Neural progenitor cell (in vitro differentiated cells): ENCODE results near the gene PMEPA1. TPM values are rescaled to one million over a fixed set of nuclear protein-coding genes. Genes with fewer than 3 reads are reported as not detected.

ENCODE experiments used
- DNase-seq: peaks from one replicate; pipeline ENCODE4 v3.0.0-alpha.2; 2016; ENCODE audit warnings: low spot score
- H2AFZ ChIP-seq: fragments of 200-600 bp; sonication (generic); replicated peaks from 2 replicates; pipeline ENCODE4 v1.6.1; 2016; ENCODE audit warnings: antibody characterized with exemption
- H3F3A ChIP-seq: fragments of 200-600 bp; sonication (generic); 2 replicates; pipeline ENCODE4 v1.6.1; 2016; ENCODE audit warnings: antibody characterized with exemption, low read depth
- H3K27ac ChIP-seq: fragments of 200-600 bp; sonication (generic); 2 replicates; pipeline ENCODE4 v1.5.1; 2016; ENCODE audit warnings: mild to moderate bottlenecking
- H3K27me3 ChIP-seq: fragments of 200-600 bp; sonication (generic); 2 replicates; pipeline ENCODE4 v1.6.1; 2016; ENCODE audit warnings: mild to moderate bottlenecking, moderate library complexity
- H3K36me3 ChIP-seq: fragments of 200-600 bp; sonication (generic); 2 replicates; pipeline ENCODE4 v1.5.1; 2016
- H3K4me1 ChIP-seq: fragments of 200-600 bp; sonication (generic); 2 replicates; pipeline ENCODE4 v1.6.1; 2016; ENCODE audit warnings: mixed run types
- H3K4me2 ChIP-seq: fragments of 200-600 bp; sonication (generic); 2 replicates; pipeline ENCODE4 v1.6.1; 2016
- H3K4me3 ChIP-seq: fragments of 200-600 bp; sonication (generic); 2 replicates; pipeline ENCODE4 v1.5.1; 2016
- H3K79me2 ChIP-seq: fragments of 200-600 bp; sonication (generic); 2 replicates; pipeline ENCODE4 v1.6.1; 2016; ENCODE audit warnings: low read depth
- H3K9ac ChIP-seq: fragments of 200-600 bp; sonication (generic); 2 replicates; pipeline ENCODE4 v1.6.1; 2016
- H3K9me3 ChIP-seq: fragments of 200-600 bp; sonication (generic); 2 replicates; pipeline ENCODE4 v1.5.1; 2016; ENCODE audit warnings: low read depth
- H4K20me1 ChIP-seq: fragments of 200-600 bp; sonication (generic); 2 replicates; pipeline ENCODE4 v1.6.1; 2016; ENCODE audit warnings: low read depth
- H3K27ac Mint-ChIP-seq: 3 replicates; pipeline ENCODE4 v1.8.0; 2021; ENCODE audit warnings: mixed read lengths
- H3K27me3 Mint-ChIP-seq: 2 replicates; pipeline ENCODE4 v1.8.0; 2022; ENCODE audit warnings: low read depth, mild to moderate bottlenecking, inconsistent platforms, moderate library complexity, mixed read lengths; ENCODE audit not compliant: insufficient read depth
- H3K36me3 Mint-ChIP-seq: 3 replicates; pipeline ENCODE4 v1.8.0; 2021; ENCODE audit warnings: mixed read lengths
- H3K4me1 Mint-ChIP-seq: 3 replicates; pipeline ENCODE4 v1.8.0; 2021; ENCODE audit warnings: mixed read lengths
- H3K4me3 Mint-ChIP-seq: 3 replicates; pipeline ENCODE4 v1.8.0; 2021; ENCODE audit warnings: mild to moderate bottlenecking, moderate library complexity, mixed read lengths
- H3K9me3 Mint-ChIP-seq: 3 replicates; pipeline ENCODE4 v1.8.0; 2020; ENCODE audit warnings: mixed read lengths
- EZH2 ChIP-seq: fragments of 200-600 bp; sonication (generic); IDR thresholded peaks from 2 replicates; pipeline ENCODE4 v1.6.1; 2017; ENCODE audit warnings: antibody characterized with exemption, mild to moderate bottlenecking, moderate library complexity
- EZH2phosphoT487 ChIP-seq: fragments of 200-600 bp; sonication (generic); IDR thresholded peaks from 2 replicates; pipeline ENCODE4 v1.6.1; 2017; ENCODE audit warnings: antibody characterized with exemption
- total RNA-seq: library from RNA; depleted of rRNA; stranded (reverse); fragments of >200 nt; gene quantifications from 2 replicates; pipeline ENCODE4 v1.2.3, GENCODE V29; 2015; ENCODE audit warnings: low replicate concordance
- TF ChIP-seq, protein P1 (sequence below): fragments of 200-600 bp; sonication (generic); IDR thresholded peaks from 2 replicates; pipeline ENCODE4 v1.5.1; 2017; ENCODE audit warnings: antibody characterized with exemption, mild to moderate bottlenecking

The PMEPA1 gene
- total RNA-seq, 1 donor from 2014 or later = 1.7 TPM

DNA sequence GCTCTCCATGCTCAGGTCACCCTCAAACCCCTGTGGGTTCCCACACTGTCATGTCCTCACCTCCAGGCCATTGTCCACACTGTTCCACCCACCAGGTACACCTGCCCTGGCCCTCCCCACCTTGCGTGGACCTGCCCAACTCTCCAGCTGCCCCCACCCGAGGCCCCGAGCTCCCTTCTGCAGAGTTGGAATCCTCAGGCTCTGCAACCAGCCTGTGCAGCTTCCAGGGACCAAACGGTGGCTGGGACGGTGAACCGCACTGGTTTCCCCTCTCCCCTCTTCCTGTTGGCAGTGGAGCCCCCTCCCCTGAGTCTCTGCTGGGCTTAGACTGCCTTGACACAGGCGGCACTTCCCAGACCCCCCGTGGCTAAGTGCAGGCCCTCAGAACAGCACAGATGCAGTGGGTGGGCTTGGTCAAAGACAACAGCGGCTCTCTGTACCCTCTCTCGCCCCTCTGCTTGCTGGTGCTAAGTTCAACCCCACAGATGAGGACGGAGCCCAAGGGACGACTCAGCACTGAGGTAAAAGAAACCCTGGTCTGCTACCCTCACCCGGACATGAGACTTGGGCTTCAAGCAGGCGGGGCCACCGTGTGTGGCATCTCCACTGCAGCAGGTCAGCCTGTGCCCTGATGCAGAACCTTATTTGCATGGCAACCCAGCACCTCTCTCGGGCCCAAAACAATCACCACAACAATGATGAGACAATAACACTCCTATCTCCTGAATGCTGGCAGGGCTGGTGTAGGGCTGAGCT is 100.6 kb downstream of the PMEPA1 start:
- Histone ChIP-seq H3K4me1 (no peaks in the 10 kb centered on the region), H4K20me1 (no peaks in the 10 kb centered on the region), H3K27ac (no peak overlapping the region), H3K9me3 (no peaks in the 10 kb centered on the region), H3F3A (no peaks in the 10 kb centered on the region), H3K27me3 (no peaks in the 10 kb centered on the region), H2AFZ (no peak overlapping the region), H3K9ac (no peak overlapping the region), H3K4me3 (no peak overlapping the region), H3K4me2 (no peak overlapping the region), H3K36me3 (no peaks in the 10 kb centered on the region), H3K79me2 (no peaks in the 10 kb centered on the region)
- Mint-ChIP-seq H3K27me3 (no peaks in the 10 kb centered on the region), H3K4me3 (no peak overlapping the region), H3K36me3 (no peaks in the 10 kb centered on the region), H3K9me3 (peaks cover 2% of the 10 kb centered on the region), H3K4me1 (peaks cover 15% of the 10 kb centered on the region), H3K27ac (peak overlapping the region; percentile 74)
- no peak for DNase-seq
- TF ChIP-seq, protein P1, sequence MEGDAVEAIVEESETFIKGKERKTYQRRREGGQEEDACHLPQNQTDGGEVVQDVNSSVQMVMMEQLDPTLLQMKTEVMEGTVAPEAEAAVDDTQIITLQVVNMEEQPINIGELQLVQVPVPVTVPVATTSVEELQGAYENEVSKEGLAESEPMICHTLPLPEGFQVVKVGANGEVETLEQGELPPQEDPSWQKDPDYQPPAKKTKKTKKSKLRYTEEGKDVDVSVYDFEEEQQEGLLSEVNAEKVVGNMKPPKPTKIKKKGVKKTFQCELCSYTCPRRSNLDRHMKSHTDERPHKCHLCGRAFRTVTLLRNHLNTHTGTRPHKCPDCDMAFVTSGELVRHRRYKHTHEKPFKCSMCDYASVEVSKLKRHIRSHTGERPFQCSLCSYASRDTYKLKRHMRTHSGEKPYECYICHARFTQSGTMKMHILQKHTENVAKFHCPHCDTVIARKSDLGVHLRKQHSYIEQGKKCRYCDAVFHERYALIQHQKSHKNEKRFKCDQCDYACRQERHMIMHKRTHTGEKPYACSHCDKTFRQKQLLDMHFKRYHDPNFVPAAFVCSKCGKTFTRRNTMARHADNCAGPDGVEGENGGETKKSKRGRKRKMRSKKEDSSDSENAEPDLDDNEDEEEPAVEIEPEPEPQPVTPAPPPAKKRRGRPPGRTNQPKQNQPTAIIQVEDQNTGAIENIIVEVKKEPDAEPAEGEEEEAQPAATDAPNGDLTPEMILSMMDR = no peak
- no peak for TF ChIP-seq EZH2phosphoT487
- no peak for TF ChIP-seq EZH2

DNA sequence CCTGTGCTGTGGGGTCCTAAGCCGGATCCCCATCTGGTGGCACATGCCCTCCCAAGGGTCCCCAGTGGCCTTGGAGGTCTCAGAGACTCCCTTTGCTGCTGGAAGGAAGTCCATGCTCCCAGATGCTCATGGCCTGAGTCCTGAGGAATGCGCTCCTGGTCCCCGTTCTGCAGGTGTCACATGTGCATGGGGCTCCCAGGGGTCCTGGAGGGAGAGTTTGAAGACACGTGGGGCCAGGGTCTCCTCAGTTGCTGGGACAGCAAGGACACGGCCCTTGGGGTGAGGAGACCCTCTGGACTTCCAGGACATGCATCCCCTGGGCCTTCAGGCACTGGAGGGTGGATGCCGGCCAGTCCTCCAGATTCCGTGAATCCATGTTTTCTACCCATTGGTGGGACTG is 101.3 kb downstream of the PMEPA1 start:
- Histone ChIP-seq H3K4me3 (no peak overlapping the region), H4K20me1 (no peaks in the 10 kb centered on the region), H3K36me3 (no peaks in the 10 kb centered on the region), H3K27me3 (no peaks in the 10 kb centered on the region), H3K4me1 (no peaks in the 10 kb centered on the region), H3K79me2 (no peaks in the 10 kb centered on the region), H3K4me2 (no peak overlapping the region), H3F3A (no peaks in the 10 kb centered on the region), H3K27ac (no peak overlapping the region), H3K9me3 (no peaks in the 10 kb centered on the region), H3K9ac (no peak overlapping the region), H2AFZ (no peak overlapping the region)
- Mint-ChIP-seq H3K4me1 (peaks cover 15% of the 10 kb centered on the region), H3K27ac (no peak overlapping the region), H3K9me3 (peaks cover 2% of the 10 kb centered on the region), H3K4me3 (no peak overlapping the region), H3K36me3 (no peaks in the 10 kb centered on the region), H3K27me3 (no peaks in the 10 kb centered on the region)
- DNase-seq = no peak
- TF ChIP-seq EZH2phosphoT487 (no peak), EZH2 (no peak)
- TF ChIP-seq, protein P1 = no peak

DNA sequence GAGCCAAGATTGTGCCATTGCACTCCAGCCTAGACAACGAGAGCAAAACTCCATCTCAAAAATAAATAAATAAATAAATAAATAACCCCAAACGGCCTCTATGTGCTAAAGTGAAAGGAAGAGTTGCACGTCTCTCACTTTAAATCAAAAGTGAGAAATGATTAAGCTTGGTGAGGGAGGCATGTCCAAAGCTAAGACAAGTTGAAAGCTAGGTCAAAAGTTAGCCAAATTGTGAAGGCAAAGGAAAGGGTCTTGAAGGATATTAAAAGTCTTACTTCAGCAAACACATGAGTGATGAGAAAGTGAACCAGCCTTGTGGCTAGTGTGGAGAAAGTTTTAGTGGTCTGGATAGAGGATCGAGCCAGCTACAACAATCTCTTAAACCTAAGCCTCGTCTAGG is 103.9 kb downstream of the PMEPA1 start:
- H3K4me1 Mint-ChIP-seq = peaks cover 17% of the 10 kb centered on the region
- H3K9me3 ChIP-seq = no peaks in the 10 kb centered on the region
- no peak overlapping the region for H3K4me3 Mint-ChIP-seq
- no peaks in the 10 kb centered on the region for H3K4me1 ChIP-seq
- H3K4me3 ChIP-seq = no peak overlapping the region
- H2AFZ ChIP-seq = no peak overlapping the region
- no peak for DNase-seq
- H3K79me2 ChIP-seq = no peaks in the 10 kb centered on the region
- H3K27me3 ChIP-seq = no peaks in the 10 kb centered on the region
- no peaks in the 10 kb centered on the region for H3F3A ChIP-seq
- TF ChIP-seq EZH2 (no peak), EZH2phosphoT487 (no peak)
- TF ChIP-seq, protein P1 = no peak
- peaks cover 7% of the 10 kb centered on the region for H3K27me3 Mint-ChIP-seq
- no peak overlapping the region for H3K9ac ChIP-seq
- H3K36me3 ChIP-seq = no peaks in the 10 kb centered on the region
- H3K4me2 ChIP-seq = no peak overlapping the region
- no peak overlapping the region for H3K27ac ChIP-seq
- H3K9me3 Mint-ChIP-seq = peaks cover 2% of the 10 kb centered on the region
- no peaks in the 10 kb centered on the region for H3K36me3 Mint-ChIP-seq
- no peaks in the 10 kb centered on the region for H4K20me1 ChIP-seq
- no peak overlapping the region for H3K27ac Mint-ChIP-seq
